Measurements from ENCODE around the gene LDLRAD1. TPM values are rescaled to one million over a fixed set of nuclear protein-coding genes. Genes with fewer than 3 reads are reported as not detected.
"Not testable (repeated sequence)": the region's sequence is repeated elsewhere in the genome, so short reads cannot be mapped to it uniquely, and the experiment has no call there.

Gene LDLRAD1
- total RNA-seq, 2 experiments from 2014 or later: not detected

- no peak for ATAC-seq
- CTCF ChIA-PET: no interaction called here
- no peaks in the 10 kb centered on the region for H3K9me3 Mint-ChIP-seq (ENCODE audit: insufficient read depth)
- peaks cover 5% of the 10 kb centered on the region for H3K27me3 Mint-ChIP-seq (ENCODE audit: low read depth)
- H3K4me1 Mint-ChIP-seq (ENCODE audit: low read depth): no peaks in the 10 kb centered on the region
- POLR2A ChIA-PET: no interaction called here
- H3K36me3 Mint-ChIP-seq (ENCODE audit: low read depth): no peaks in the 10 kb centered on the region
- DNase-seq: no peak
- no peak overlapping the region for H3K4me3 Mint-ChIP-seq
- H3K27ac Mint-ChIP-seq: no peak overlapping the region
Observed at GRCh38 chr1:54002544-54003248, 15.3 kb downstream of the LDLRAD1 start.

DNA sequence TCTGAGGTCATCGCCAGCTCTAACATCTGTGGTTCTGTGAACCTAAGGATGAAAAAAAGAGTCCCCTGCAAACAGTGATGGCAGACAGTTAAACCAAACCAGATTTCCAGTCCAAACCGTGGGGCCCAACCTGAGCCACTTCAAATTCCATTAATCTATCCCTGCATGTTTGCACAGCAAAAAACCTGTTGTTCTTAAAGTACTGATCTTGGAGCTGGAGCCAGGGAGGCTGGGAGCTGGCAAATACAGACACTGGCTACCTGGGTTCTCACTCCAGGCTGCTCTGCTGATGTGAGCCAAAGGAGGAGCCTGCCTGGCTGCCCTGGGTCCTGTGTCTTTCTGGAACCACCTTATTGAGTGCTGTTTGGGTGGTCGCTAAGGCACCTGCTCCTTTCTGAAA is 16.4 kb downstream of the LDLRAD1 start:
- Mint-ChIP-seq H3K9me3 (ENCODE audit: insufficient read depth) (no peaks in the 10 kb centered on the region), H3K27me3 (ENCODE audit: low read depth) (peaks cover 3% of the 10 kb centered on the region), H3K4me1 (ENCODE audit: low read depth) (no peaks in the 10 kb centered on the region), H3K4me3 (no peak overlapping the region), H3K27ac (no peak overlapping the region), H3K36me3 (ENCODE audit: low read depth) (no peaks in the 10 kb centered on the region)
- DNase-seq (no peak), ATAC-seq (no peak)
- ChIA-PET POLR2A (no interaction called here), CTCF (no interaction called here)

- Mint-ChIP-seq H3K36me3 (ENCODE audit: low read depth) (no peaks in the 10 kb centered on the region), H3K27me3 (ENCODE audit: low read depth) (no peaks in the 10 kb centered on the region), H3K27ac (no peak overlapping the region), H3K4me3 (no peak overlapping the region), H3K9me3 (ENCODE audit: insufficient read depth) (no peaks in the 10 kb centered on the region), H3K4me1 (ENCODE audit: low read depth) (no peaks in the 10 kb centered on the region)
- DNase-seq: no peak
- ATAC-seq: no peak
- CTCF ChIA-PET: no interaction called here
- POLR2A ChIA-PET: no interaction called here
Observed at GRCh38 chr1:53999920-54000319, 18.1 kb downstream of the LDLRAD1 start.

DNA sequence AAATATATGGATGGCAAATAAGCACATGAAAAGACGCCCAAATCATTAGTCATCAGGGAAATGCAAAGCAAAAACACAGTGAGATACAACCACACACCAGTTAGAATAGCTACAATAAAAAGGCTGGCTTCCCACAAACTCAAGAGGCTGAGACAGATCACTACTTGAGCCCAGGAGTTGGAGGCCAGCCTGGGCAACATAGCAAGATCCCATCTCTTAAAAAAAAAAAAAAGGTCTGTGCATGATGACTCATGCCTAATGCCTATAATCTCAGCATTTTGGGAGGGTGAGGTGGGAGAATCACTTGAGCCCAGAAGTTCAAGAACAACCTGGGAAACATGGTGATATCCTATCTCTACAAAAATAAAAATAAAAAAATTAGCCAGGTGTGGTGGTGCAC is 19.8 kb downstream of the LDLRAD1 start:
- no peaks in the 10 kb centered on the region for H3K27me3 Mint-ChIP-seq (ENCODE audit: low read depth)
- no peaks in the 10 kb centered on the region for H3K36me3 Mint-ChIP-seq (ENCODE audit: low read depth)
- H3K9me3 Mint-ChIP-seq (ENCODE audit: insufficient read depth): no peaks in the 10 kb centered on the region
- POLR2A ChIA-PET: interaction anchor here (0.8 kb wide), 1 partner anchor 39 kb away, joined by 5 read pairs; no protein-coding TSS in a partner anchor
- no peak for DNase-seq
- no peak overlapping the region for H3K4me3 Mint-ChIP-seq
- CTCF ChIA-PET: no interaction called here
- no peaks in the 10 kb centered on the region for H3K4me1 Mint-ChIP-seq (ENCODE audit: low read depth)
- no peak for ATAC-seq
- H3K27ac Mint-ChIP-seq: no peak overlapping the region

GRCh38 chr1:53995683-53996082 is 22.3 kb downstream of the LDLRAD1 start:
- CTCF ChIA-PET: no interaction called here
- POLR2A ChIA-PET: no interaction called here
- no peak for DNase-seq
- Mint-ChIP-seq H3K9me3 (ENCODE audit: insufficient read depth) (no peaks in the 10 kb centered on the region), H3K27ac (no peak overlapping the region), H3K27me3 (ENCODE audit: low read depth) (no peaks in the 10 kb centered on the region), H3K4me1 (ENCODE audit: low read depth) (no peaks in the 10 kb centered on the region), H3K4me3 (no peak overlapping the region), H3K36me3 (ENCODE audit: low read depth) (no peaks in the 10 kb centered on the region)
- ATAC-seq: no peak

- H3K27ac Mint-ChIP-seq; POLR2A ChIA-PET; H3K9me3 Mint-ChIP-seq (ENCODE audit: insufficient read depth); H3K36me3 Mint-ChIP-seq (ENCODE audit: low read depth); H3K27me3 Mint-ChIP-seq (ENCODE audit: low read depth); DNase-seq; CTCF ChIA-PET; H3K4me1 Mint-ChIP-seq (ENCODE audit: low read depth); ATAC-seq; H3K4me3 Mint-ChIP-seq: not testable (repeated sequence)
Observed at GRCh38 chr1:53994516-53994915, 23.5 kb downstream of the LDLRAD1 start.

DNA sequence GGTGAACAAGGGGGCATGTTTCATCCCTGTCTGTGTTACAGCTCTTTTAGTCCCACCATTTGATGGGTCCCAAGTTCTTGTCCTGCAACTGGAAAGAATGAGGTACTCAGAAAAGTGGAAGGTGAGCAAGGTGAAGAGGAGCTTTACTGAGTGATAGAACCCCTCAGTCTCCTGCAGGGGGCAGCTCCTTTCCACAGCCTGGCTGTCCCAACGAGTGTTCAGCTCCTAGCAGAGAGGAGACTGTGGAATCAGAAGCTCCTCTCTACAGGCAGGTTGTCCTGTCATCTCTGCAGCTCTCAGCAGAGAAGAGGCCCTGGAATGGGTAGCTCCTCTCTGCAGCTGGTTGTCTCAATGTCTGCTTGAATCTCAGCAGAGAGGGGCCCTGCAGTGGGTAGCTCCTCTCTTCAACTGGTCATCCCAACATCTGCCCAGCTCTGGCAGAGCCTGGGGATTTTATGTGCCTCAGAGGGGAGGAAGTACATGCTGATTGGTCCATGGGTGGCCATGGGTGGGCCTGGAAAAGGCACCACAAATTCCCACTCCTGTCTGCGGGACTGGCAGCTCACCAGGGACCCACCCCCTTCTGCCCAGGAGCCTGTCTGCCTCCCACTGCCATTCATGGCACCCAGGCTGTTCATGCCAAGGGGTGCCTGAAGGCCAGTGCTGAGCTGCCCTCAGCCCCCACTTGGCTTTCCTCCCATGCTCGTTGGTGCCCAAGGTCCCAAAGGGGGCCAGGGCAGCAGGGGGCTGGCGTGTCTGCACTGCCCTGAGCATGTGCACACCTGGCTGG is 25.7 kb downstream of the LDLRAD1 start:
- Mint-ChIP-seq H3K4me3 (no peak overlapping the region), H3K36me3 (ENCODE audit: low read depth) (no peaks in the 10 kb centered on the region), H3K27me3 (ENCODE audit: low read depth) (peaks cover 5% of the 10 kb centered on the region), H3K9me3 (ENCODE audit: insufficient read depth) (no peaks in the 10 kb centered on the region), H3K27ac (no peak overlapping the region), H3K4me1 (ENCODE audit: low read depth) (no peaks in the 10 kb centered on the region)
- DNase-seq (no peak), ATAC-seq (no peak)
- ChIA-PET POLR2A (no interaction called here), CTCF (interaction anchor here (1.1 to 1.5 kb wide), 2 partner anchors 87 to 132 kb away, joined by 3 to 4 read pairs; no protein-coding TSS in a partner anchor)

- Mint-ChIP-seq H3K4me1 (ENCODE audit: low read depth) (no peaks in the 10 kb centered on the region), H3K27ac (no peak overlapping the region), H3K4me3 (no peak overlapping the region), H3K27me3 (ENCODE audit: low read depth) (peaks cover 5% of the 10 kb centered on the region), H3K36me3 (ENCODE audit: low read depth) (no peaks in the 10 kb centered on the region), H3K9me3 (ENCODE audit: insufficient read depth) (no peaks in the 10 kb centered on the region)
- ATAC-seq (no peak), DNase-seq (no peak)
- POLR2A ChIA-PET: no interaction called here
- CTCF ChIA-PET: no interaction called here
Observed at GRCh38 chr1:53987880-53988279, 30.1 kb downstream of the LDLRAD1 start.

- DNase-seq (no peak), ATAC-seq (no peak)
- Mint-ChIP-seq H3K27ac (no peak overlapping the region), H3K9me3 (ENCODE audit: insufficient read depth) (no peaks in the 10 kb centered on the region), H3K4me1 (ENCODE audit: low read depth) (no peaks in the 10 kb centered on the region), H3K4me3 (no peak overlapping the region), H3K27me3 (ENCODE audit: low read depth) (peaks cover 5% of the 10 kb centered on the region), H3K36me3 (ENCODE audit: low read depth) (no peaks in the 10 kb centered on the region)
- ChIA-PET CTCF (no interaction called here), POLR2A (no interaction called here)
Observed at GRCh38 chr1:53986458-53986857, 31.5 kb downstream of the LDLRAD1 start.

GRCh38 chr1:53984726-53985125 is 33.3 kb downstream of the LDLRAD1 start:
- no peak for DNase-seq
- no peak for ATAC-seq
- no peak overlapping the region for H3K27ac Mint-ChIP-seq
- H3K36me3 Mint-ChIP-seq (ENCODE audit: low read depth): no peaks in the 10 kb centered on the region
- CTCF ChIA-PET: no interaction called here
- no peaks in the 10 kb centered on the region for H3K4me1 Mint-ChIP-seq (ENCODE audit: low read depth)
- POLR2A ChIA-PET: no interaction called here
- no peak overlapping the region for H3K4me3 Mint-ChIP-seq
- H3K9me3 Mint-ChIP-seq (ENCODE audit: insufficient read depth): no peaks in the 10 kb centered on the region
- peaks cover 5% of the 10 kb centered on the region for H3K27me3 Mint-ChIP-seq (ENCODE audit: low read depth)

DNA sequence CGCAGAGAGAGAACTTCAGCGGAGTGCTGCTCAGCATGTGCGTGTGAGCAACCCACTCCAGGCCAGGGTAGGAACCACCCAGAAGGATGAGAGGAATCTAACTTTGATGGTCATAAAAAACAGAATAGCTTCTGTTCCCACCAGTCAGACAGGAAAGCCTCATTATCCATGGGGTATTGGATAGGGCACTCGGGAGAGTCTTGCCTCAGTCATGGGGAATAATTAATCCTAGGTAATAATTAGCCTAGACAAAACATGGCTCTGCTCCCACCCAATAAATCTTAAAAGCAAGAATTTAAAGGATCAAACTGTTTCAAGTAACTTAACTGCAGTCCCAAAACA is 35.3 kb downstream of the LDLRAD1 start:
- Mint-ChIP-seq H3K4me3 (no peak overlapping the region), H3K4me1 (ENCODE audit: low read depth) (no peaks in the 10 kb centered on the region), H3K27ac (no peak overlapping the region), H3K9me3 (ENCODE audit: insufficient read depth) (no peaks in the 10 kb centered on the region), H3K27me3 (ENCODE audit: low read depth) (no peaks in the 10 kb centered on the region), H3K36me3 (ENCODE audit: low read depth) (no peaks in the 10 kb centered on the region)
- ChIA-PET CTCF (interaction anchor here (1.3 kb wide), 1 partner anchor 23 kb away, joined by 3 read pairs; no protein-coding TSS in a partner anchor), POLR2A (no interaction called here)
- DNase-seq (no peak), ATAC-seq (no peak)

DNA sequence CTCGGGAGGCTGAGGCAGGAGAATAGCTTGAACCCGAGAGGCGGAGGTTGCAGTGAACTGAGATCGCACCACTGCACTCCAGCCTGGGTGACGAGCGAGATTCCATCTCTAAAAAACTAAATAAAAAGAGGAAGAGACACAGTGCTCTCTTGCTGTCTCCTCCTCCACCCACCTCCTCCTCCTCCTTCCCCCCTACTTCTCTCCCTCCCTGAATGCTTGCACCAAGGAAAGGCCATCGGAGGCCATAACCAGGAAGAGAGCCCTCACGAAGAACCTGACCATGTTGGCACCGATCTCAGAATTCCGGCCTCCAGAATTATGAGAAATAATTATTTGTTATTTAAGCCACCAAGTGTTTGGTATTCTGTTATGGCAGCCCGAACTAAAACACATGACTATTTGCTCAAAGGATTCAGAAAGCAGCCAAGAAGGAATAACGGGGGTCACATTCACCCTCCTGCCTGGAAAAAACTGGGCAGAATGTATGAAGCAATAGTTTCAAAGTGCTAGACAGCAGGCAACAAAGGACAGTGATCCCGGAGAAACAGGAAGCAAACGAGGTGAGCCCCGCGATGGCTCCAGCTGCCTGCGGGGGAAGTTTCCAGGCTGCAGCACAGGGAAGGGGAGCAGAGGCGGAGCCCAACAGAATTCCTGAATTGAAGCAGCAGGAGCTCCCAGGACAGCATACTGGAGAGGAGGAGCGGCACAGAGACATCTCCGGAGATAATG is 35.8 kb downstream of the LDLRAD1 start:
- ChIA-PET CTCF (interaction anchor here (1.3 kb wide), 1 partner anchor 23 kb away, joined by 3 read pairs; no protein-coding TSS in a partner anchor), POLR2A (no interaction called here)
- no peak for DNase-seq
- Mint-ChIP-seq H3K27me3 (ENCODE audit: low read depth) (no peaks in the 10 kb centered on the region), H3K27ac (no peak overlapping the region), H3K4me1 (ENCODE audit: low read depth) (no peaks in the 10 kb centered on the region), H3K9me3 (ENCODE audit: insufficient read depth) (no peaks in the 10 kb centered on the region), H3K4me3 (no peak overlapping the region), H3K36me3 (ENCODE audit: low read depth) (no peaks in the 10 kb centered on the region)
- ATAC-seq: no peak

Data from activated CD8-positive, alpha-beta T cell treated with anti-CD3 and anti-CD28 coated beads, Interleukin-2, amount 10 ng/mL, durations not matched to agents 7 days and 5 days (primary cell).